IPS-NIHi11 (cell line): ENCODE results near the gene PTPRR.
A peak's percentile ranks its signal among the peaks of the same experiment; 100 is the strongest.

Source experiments
- DNase-seq: peaks from one replicate; pipeline ENCODE4 v3.0.0; 2012; ENCODE audit warnings: mixed read lengths, low spot score

The PTPRR gene

GRCh38 chr12:70795608-70796007 is 124.9 kb downstream of the PTPRR start:
- no peak for DNase-seq

- DNase-seq: no peak
Observed at GRCh38 chr12:70794131-70794530, 126.4 kb downstream of the PTPRR start.

- DNase-seq: no peak
Observed at GRCh38 chr12:70788774-70789173, 131.8 kb downstream of the PTPRR start.

GRCh38 chr12:70787612-70788011 is 132.9 kb downstream of the PTPRR start:
- DNase-seq: no peak

- no peak for DNase-seq
Observed at GRCh38 chr12:70785896-70786295, 134.6 kb downstream of the PTPRR start.

- DNase-seq: no peak
Observed at GRCh38 chr12:70784042-70784668, 136.4 kb downstream of the PTPRR start.

- no peak for DNase-seq
Observed at GRCh38 chr12:70783455-70783854, 137.1 kb downstream of the PTPRR start.

- DNase-seq: no peak
Observed at GRCh38 chr12:70779250-70779649, 141.3 kb downstream of the PTPRR start.

- no peak for DNase-seq
Observed at GRCh38 chr12:70774055-70774454, 146.5 kb downstream of the PTPRR start.

- no peak for DNase-seq
Observed at GRCh38 chr12:70772836-70773235, 147.7 kb downstream of the PTPRR start.

GRCh38 chr12:70771581-70771980 is 149.0 kb downstream of the PTPRR start:
- DNase-seq: no peak

GRCh38 chr12:70763666-70764065 is 156.9 kb downstream of the PTPRR start:
- no peak for DNase-seq

GRCh38 chr12:70762000-70762399 is 158.5 kb downstream of the PTPRR start:
- DNase-seq: no peak

GRCh38 chr12:70759161-70759918 is 161.2 kb downstream of the PTPRR start:
- DNase-seq: no peak

GRCh38 chr12:70758494-70758845 is 162.1 kb downstream of the PTPRR start:
- DNase-seq: no peak

GRCh38 chr12:70757830-70758493 is 162.6 kb downstream of the PTPRR start:
- peak; percentile 17 for DNase-seq

GRCh38 chr12:70756791-70757190 is 163.7 kb downstream of the PTPRR start:
- DNase-seq: no peak

- DNase-seq: no peak
Observed at GRCh38 chr12:70756118-70756517, 164.4 kb downstream of the PTPRR start.

- no peak for DNase-seq
Observed at GRCh38 chr12:70754330-70754741, 166.2 kb downstream of the PTPRR start.

GRCh38 chr12:70752327-70752726 is 168.2 kb downstream of the PTPRR start:
- no peak for DNase-seq

GRCh38 chr12:70749931-70750330 is 170.6 kb downstream of the PTPRR start:
- no peak for DNase-seq

- DNase-seq: no peak
Observed at GRCh38 chr12:70748809-70749208, 171.7 kb downstream of the PTPRR start.
